Prostate gland (tissue), 2 donors: Measurements from ENCODE around the gene PGBD5. TPM values are rescaled to one million over a fixed set of nuclear protein-coding genes. Genes with fewer than 3 reads are reported as not detected.

Source experiments
- DNase-seq: peaks from one replicate; pipeline ENCODE4 v3.0.0-alpha.2; 2019; ENCODE audit warnings: low spot score
- H3K27ac ChIP-seq, 2 donors: fragments of 200-600 bp; sonication (generic); 2 replicates each; pipeline ENCODE4 v1.5.1; 2017 to 2019
- H3K27me3 ChIP-seq: fragments of 200-600 bp; sonication (generic); replicated peaks from 2 replicates; pipeline ENCODE4 v1.5.1; 2019; ENCODE audit not compliant: insufficient read depth
- H3K36me3 ChIP-seq, 2 donors: fragments of 200-600 bp; sonication (generic); 1 replicate in 1 of 2; 2 replicates in 1 of 2; pipeline versions ENCODE4 v1.5.1 to v1.8.1; 2017 to 2019
- H3K4me1 ChIP-seq: fragments of 200-600 bp; sonication (generic); replicated peaks from 2 replicates; pipeline ENCODE4 v1.5.1; 2019
- H3K4me3 ChIP-seq, 2 donors: fragments of 200-600 bp; sonication (generic); 2 replicates each; pipeline ENCODE4 v1.5.1; 2017 to 2019
- H3K9me3 ChIP-seq: fragments of 200-600 bp; sonication (generic); 2 replicates; pipeline ENCODE4 v1.5.1; 2017
- CTCF ChIP-seq, 4 experiments: fragments of 200-600 bp in 2 of 4; fragments of 450-650 bp in 2 of 4; sonication (generic) in 2 of 4; IDR thresholded peaks; 1 replicate in 3 of 4; 2 replicates in 1 of 4; pipeline ENCODE4 v1.5.1; 2016 to 2019; ENCODE audit warnings: antibody characterized with exemption in 4 of 4, mild to moderate bottlenecking in 2 of 4, moderate library complexity in 2 of 4
- POLR2A ChIP-seq: fragments of 450-650 bp; IDR thresholded peaks from one replicate; pipeline ENCODE4 v1.6.1; 2016; ENCODE audit warnings: antibody characterized with exemption, mild to moderate bottlenecking
- POLR2AphosphoS5 ChIP-seq: sonication (generic); formaldehyde crosslinking; IDR thresholded peaks from one replicate; pipeline ENCODE4 v1.6.1; 2017; ENCODE audit warnings: antibody characterized with exemption
- WGBS: methylation state at CpG from one replicate; pipeline ENCODE4 v1.1.5; 2018; 5-methylcytosine and 5-hydroxymethylcytosine counted together
- intact Hi-C: fragments of 100-400 bp; cut with DNase I; formaldehyde crosslinking; loops from one replicate; pipeline ENCODE4 v1.14.2; 2022
- total RNA-seq, 2 donors: library from RNA; depleted of rRNA; stranded (reverse); fragments of >200 nt; gene quantifications; one replicate each; pipeline ENCODE4 v1.1.0, GENCODE V29; 2016

PGBD5 gene
- total RNA-seq, 2 donors from 2014 or later: 0.55 to 8.8 TPM

GRCh38 chr1:230384380-230385157 lies 41.6 kb downstream of the PGBD5 start:
- 79% methylated on average over 17 of the region's 17 CpGs for whole genome bisulfite sequencing
- DNase-seq: no peak
- no peaks in the 10 kb centered on the region for H3K27me3 ChIP-seq
- intact Hi-C loops: no loop called here
- no peak overlapping the region for H3K27ac ChIP-seq
- TF ChIP-seq POLR2AphosphoS5 (no peak), CTCF (IDR thresholded peaks at IDR 0.05) (no peak), POLR2A (no peak)
- no peaks in the 10 kb centered on the region for H3K9me3 ChIP-seq
- H3K36me3 ChIP-seq: no peaks in the 10 kb centered on the region
- H3K4me3 ChIP-seq: no peak overlapping the region
- no peaks in the 10 kb centered on the region for H3K4me1 ChIP-seq

- Histone ChIP-seq H3K36me3 (no peaks in the 10 kb centered on the region), H3K4me1 (no peaks in the 10 kb centered on the region), H3K4me3 (no peak overlapping the region), H3K9me3 (no peaks in the 10 kb centered on the region), H3K27me3 (no peaks in the 10 kb centered on the region), H3K27ac (no peak overlapping the region)
- no peak for TF ChIP-seq CTCF (IDR thresholded peaks at IDR 0.05)
- TF ChIP-seq POLR2AphosphoS5: no peak
- TF ChIP-seq POLR2A: no peak
- 78% methylated on average over 5 of the region's 5 CpGs for WGBS
- DNase-seq: no peak
- intact Hi-C loops: no loop called here
These were observed 42.7 kb downstream of the PGBD5 start for GRCh38 chr1:230383425-230383824.

- no peaks in the 10 kb centered on the region for H3K36me3 ChIP-seq
These were observed 44.1 kb downstream of the PGBD5 start for GRCh38 chr1:230382001-230382491.

GRCh38 chr1:230381585-230381984 lies 44.5 kb downstream of the PGBD5 start:
- TF ChIP-seq POLR2A: no peak
- TF ChIP-seq POLR2AphosphoS5: no peak
- TF ChIP-seq CTCF (IDR thresholded peaks at IDR 0.05): no peak
- no peak for DNase-seq
- no peak overlapping the region for H3K27ac ChIP-seq
- no peaks in the 10 kb centered on the region for H3K4me1 ChIP-seq
- H3K9me3 ChIP-seq: no peaks in the 10 kb centered on the region
- no peak overlapping the region for H3K4me3 ChIP-seq
- intact Hi-C loops: no loop called here
- H3K27me3 ChIP-seq: no peaks in the 10 kb centered on the region
- H3K36me3 ChIP-seq: no peaks in the 10 kb centered on the region
- 49% methylated on average over 6 of the region's 6 CpGs for WGBS

More at GRCh38 chr1:230382001-230382491, 44.1 kb downstream of the PGBD5 start:
- intact Hi-C loops: no loop called here
- TF ChIP-seq CTCF (IDR thresholded peaks at IDR 0.05) (no peak), POLR2AphosphoS5 (no peak), POLR2A (no peak)
- Histone ChIP-seq H3K4me3 (no peak overlapping the region), H3K4me1 (no peaks in the 10 kb centered on the region), H3K27me3 (no peaks in the 10 kb centered on the region), H3K9me3 (no peaks in the 10 kb centered on the region), H3K27ac (no peak overlapping the region)
- WGBS: 63% methylated on average over 7 of the region's 7 CpGs
- no peak for DNase-seq

- Histone ChIP-seq H3K4me1 (no peaks in the 10 kb centered on the region), H3K27ac (no peak overlapping the region), H3K9me3 (no peaks in the 10 kb centered on the region), H3K4me3 (no peak overlapping the region), H3K27me3 (no peaks in the 10 kb centered on the region), H3K36me3 (no peaks in the 10 kb centered on the region)
- no peak for TF ChIP-seq CTCF (IDR thresholded peaks at IDR 0.05)
- TF ChIP-seq POLR2AphosphoS5: peak; percentile 26
- no peak for TF ChIP-seq POLR2A
- intact Hi-C loops: no loop called here
- 68% methylated on average over 5 of the region's 5 CpGs for WGBS
- DNase-seq: peak; percentile 34
These were observed 45.1 kb downstream of the PGBD5 start for GRCh38 chr1:230381049-230381467.
